ENCODE measurements around the gene HARS1. TPM values are rescaled to one million over a fixed set of nuclear protein-coding genes. Genes with fewer than 3 reads are reported as not detected.
A peak's percentile ranks its signal among the peaks of the same experiment; 100 is the strongest.
"Not testable (repeated sequence)": the region's sequence is repeated elsewhere in the genome, so short reads cannot be mapped to it uniquely, and the experiment has no call there.

Gene HARS1
- total RNA-seq, 1 donor from 2014 or later, result 84.0 TPM

- Mint-ChIP-seq H3K4me3 (no peak overlapping the region), H3K9me3 (no peaks in the 10 kb centered on the region), H3K27ac (no peak overlapping the region), H3K27me3 (no peaks in the 10 kb centered on the region), H3K36me3 (ENCODE audit: low read depth) (peaks cover 84% of the 10 kb centered on the region), H3K4me1 (no peaks in the 10 kb centered on the region)
- DNase-seq (no peak), ATAC-seq (ENCODE audit: low read depth) (no peak)
- intact Hi-C loops (cut with micrococcal nuclease), result no loop called here
- ChIA-PET POLR2A (interaction anchor here (0.9 kb wide), 1 partner anchor 11 kb away, joined by 4 read pairs; the partner anchor contains the start of genes IK and NDUFA2), CTCF (no interaction called here)
- TF ChIP-seq CTCF (IDR thresholded peaks at IDR 0.05), result no peak
These were observed 32.3 kb downstream of the HARS1 start for GRCh38 chr5:140658870-140659269.

DNA sequence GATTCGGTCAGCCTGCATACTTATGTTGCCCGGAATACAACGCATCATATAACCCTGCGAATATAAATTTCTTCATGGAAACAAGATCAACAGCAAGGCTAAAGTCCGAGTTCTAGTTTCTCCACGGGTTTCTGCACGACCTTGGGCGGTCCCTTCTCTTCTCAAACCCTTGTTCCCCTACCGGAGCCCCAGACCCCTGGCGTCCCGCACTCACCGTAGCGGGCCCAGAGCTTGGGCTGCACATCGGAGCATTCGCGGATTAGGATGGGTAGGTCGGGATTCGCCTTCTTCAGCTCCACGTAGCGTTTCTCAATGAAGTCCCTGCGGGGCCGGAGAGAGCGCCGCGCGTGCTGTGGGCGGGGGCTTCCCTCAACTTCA, 44.1 kb downstream of the HARS1 start:
- Mint-ChIP-seq H3K36me3 (ENCODE audit: low read depth) (peaks cover 75% of the 10 kb centered on the region), H3K4me3 (peak overlapping the region; percentile 99), H3K27me3 (no peaks in the 10 kb centered on the region), H3K27ac (peak overlapping the region; percentile 98), H3K4me1 (peaks cover 38% of the 10 kb centered on the region), H3K9me3 (no peaks in the 10 kb centered on the region)
- ChIA-PET POLR2A (interaction anchor here (0.6 to 3.2 kb wide), 26 partner anchors 8 to 365 kb away, joined by 3 to 43 read pairs (median 6); partner anchors contain the start of genes ANKHD1, APBB3, EIF4EBP3 and HARS1), CTCF (interaction anchor here (0.9 to 2.5 kb wide), 4 partner anchors 8 to 275 kb away, joined by 3 to 12 read pairs (median 7); partner anchors contain the start of gene EIF4EBP3)
- intact Hi-C loops (cut with micrococcal nuclease), result loop anchor here (1.0 to 10.0 kb wide), 10 partner anchors 8 to 1245 kb away; partner anchors contain the start of genes ANKHD1, APBB3, CD14 and CYSTM1
- ATAC-seq (ENCODE audit: low read depth), result no peak
- no peak for TF ChIP-seq CTCF (IDR thresholded peaks at IDR 0.05)
- DNase-seq, result no peak

- Mint-ChIP-seq H3K27me3 (no peaks in the 10 kb centered on the region), H3K4me3 (no peak overlapping the region)
These were observed 48.5 kb downstream of the HARS1 start for GRCh38 chr5:140642718-140643117.

DNA sequence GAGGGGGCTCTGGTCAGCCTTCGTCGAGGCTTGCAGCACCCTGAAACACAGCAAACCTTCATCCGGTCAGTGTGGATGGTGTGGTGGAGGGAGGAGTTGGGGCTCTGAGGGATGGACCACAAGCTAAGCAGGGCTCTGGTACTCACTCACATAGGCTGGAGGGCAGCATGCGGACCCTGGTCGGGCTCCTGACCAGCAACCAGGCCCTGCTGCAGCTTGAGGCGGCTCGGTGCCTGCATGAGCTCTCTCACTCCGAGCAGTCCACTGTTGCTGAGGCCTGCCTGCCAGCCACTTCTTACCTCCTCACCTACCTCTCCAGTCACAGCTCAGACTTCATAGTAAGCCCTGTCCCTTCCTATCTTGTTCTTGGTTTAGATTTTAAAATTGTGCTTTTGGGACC, 49.5 kb downstream of the HARS1 start:
- H3K27ac Mint-ChIP-seq, result no peak overlapping the region
- TF ChIP-seq CTCF (IDR thresholded peaks at IDR 0.05), result no peak
- CTCF ChIA-PET, result interaction anchor here (1.1 kb wide), 1 partner anchor 21 kb away, joined by 3 read pairs; no protein-coding TSS in a partner anchor
- H3K4me3 Mint-ChIP-seq, result no peak overlapping the region
- intact Hi-C loops (cut with micrococcal nuclease), result loop anchor here (10.0 kb wide), 1 partner anchor 467 kb away; the partner anchor contains the start of gene CYSTM1
- ATAC-seq (ENCODE audit: low read depth) (no peak), DNase-seq (no peak)
- H3K36me3 Mint-ChIP-seq (ENCODE audit: low read depth), result peaks cover 40% of the 10 kb centered on the region
- POLR2A ChIA-PET, result no interaction called here
- no peaks in the 10 kb centered on the region for H3K9me3 Mint-ChIP-seq
- no peaks in the 10 kb centered on the region for H3K27me3 Mint-ChIP-seq
- H3K4me1 Mint-ChIP-seq, result peaks cover 32% of the 10 kb centered on the region

More at GRCh38 chr5:140642718-140643117, 48.5 kb downstream of the HARS1 start:
- Mint-ChIP-seq H3K27ac (no peak overlapping the region), H3K9me3 (no peaks in the 10 kb centered on the region), H3K4me1 (peaks cover 40% of the 10 kb centered on the region), H3K36me3 (ENCODE audit: low read depth) (peaks cover 45% of the 10 kb centered on the region)
- DNase-seq (no peak), ATAC-seq (ENCODE audit: low read depth) (no peak)
- intact Hi-C loops (cut with micrococcal nuclease), result loop anchor here (10.0 kb wide), 1 partner anchor 468 kb away; the partner anchor contains the start of gene CYSTM1
- ChIA-PET CTCF (no interaction called here), POLR2A (no interaction called here)
- TF ChIP-seq CTCF (IDR thresholded peaks at IDR 0.05), result no peak

- peaks cover 29% of the 10 kb centered on the region for H3K4me1 Mint-ChIP-seq
- H3K36me3 Mint-ChIP-seq (ENCODE audit: low read depth), result peaks cover 25% of the 10 kb centered on the region
- peak; percentile 91 for DNase-seq
- CTCF ChIA-PET, result interaction anchor here (1.2 to 2.0 kb wide), 2 partner anchors 7 to 92 kb away, joined by 4 to 8 read pairs; partner anchors contain the start of gene EIF4EBP3
- intact Hi-C loops (cut with micrococcal nuclease), result loop anchor here (1.0 to 2.0 kb wide), 13 partner anchors 8 to 395 kb away; partner anchors contain the start of genes ANKHD1, APBB3, EIF4EBP3 and HARS1
- POLR2A ChIA-PET, result interaction anchor here (0.6 to 2.7 kb wide), 9 partner anchors 8 to 532 kb away, joined by 3 to 17 read pairs (median 6); partner anchors contain the start of genes ANKHD1, EIF4EBP3, HARS1 and HARS2
- ATAC-seq (ENCODE audit: low read depth), result peak; percentile 99
- H3K27me3 Mint-ChIP-seq, result no peaks in the 10 kb centered on the region
- no peak for TF ChIP-seq CTCF (IDR thresholded peaks at IDR 0.05)
- no peaks in the 10 kb centered on the region for H3K9me3 Mint-ChIP-seq
- peak within 1 kb of the TSS; percentile 98 for H3K27ac Mint-ChIP-seq
- H3K4me3 Mint-ChIP-seq, result peak within 1 kb of the TSS; percentile 92
These were observed 51.8 kb downstream of the HARS1 start, which contains the start of gene TMCO6 for GRCh38 chr5:140639148-140639981. TSS of gene TMCO6 (plus strand) at chr5:140639451. CDS start at chr5:140639528, 77 bp downstream.

DNA sequence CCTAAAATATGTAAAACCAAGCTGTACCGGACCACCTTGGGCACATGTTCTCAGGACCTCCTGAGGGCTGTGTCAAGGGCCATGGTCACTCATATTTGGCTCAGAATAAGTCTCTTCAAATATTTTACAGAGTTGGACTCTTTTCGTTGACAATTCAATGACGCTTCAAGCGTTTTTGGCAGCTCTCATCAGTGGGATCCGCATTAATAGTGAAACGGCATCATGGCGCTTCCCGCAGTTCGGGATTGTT, 52.3 kb downstream of the HARS1 start:
- Mint-ChIP-seq H3K36me3 (ENCODE audit: low read depth) (peaks cover 19% of the 10 kb centered on the region), H3K27ac (peak overlapping the region; percentile 98), H3K4me3 (peak overlapping the region; percentile 92), H3K4me1 (peaks cover 31% of the 10 kb centered on the region)
- POLR2A ChIA-PET, result interaction anchor here (0.7 to 2.7 kb wide), 7 partner anchors 9 to 531 kb away, joined by 3 to 17 read pairs (median 7); partner anchors contain the start of genes EIF4EBP3, HARS1, HARS2 and IK
- CTCF ChIA-PET, result interaction anchor here (1.2 to 2.0 kb wide), 2 partner anchors 8 to 91 kb away, joined by 4 to 8 read pairs; partner anchors contain the start of gene EIF4EBP3
- not testable (repeated sequence) for H3K9me3 Mint-ChIP-seq; H3K27me3 Mint-ChIP-seq; DNase-seq; ATAC-seq (ENCODE audit: low read depth)
- intact Hi-C loops (cut with micrococcal nuclease), result loop anchor here (1.0 to 2.0 kb wide), 13 partner anchors 8 to 394 kb away; partner anchors contain the start of genes ANKHD1, APBB3, EIF4EBP3 and HARS1
